K562 (cell line): ENCODE data around the gene BTBD18. TPM values are rescaled to one million over a fixed set of nuclear protein-coding genes. Genes with fewer than 3 reads are reported as not detected.

Experiments
- BDP1 ChIP-seq: IDR thresholded peaks from 3 replicates; pipeline ENCODE4 v1.6.1; 2011; ENCODE audit not compliant: insufficient read length, insufficient read depth
- CCNT2 ChIP-seq: IDR thresholded peaks from 2 replicates; pipeline ENCODE4 v1.6.1; 2011; ENCODE audit warnings: borderline replicate concordance, low read depth, mild to moderate bottlenecking, moderate library complexity, mixed read lengths, low read length; ENCODE audit not compliant: insufficient read length; ENCODE audit errors: extremely low read depth
- EHMT2 ChIP-seq: fragments of 450-650 bp; IDR thresholded peaks from 2 replicates; pipeline ENCODE4 v1.6.1; 2018; ENCODE audit warnings: antibody characterized with exemption
- ETV5 ChIP-seq: sonication (generic); formaldehyde crosslinking; IDR thresholded peaks from 2 replicates; pipeline ENCODE4 v1.4.0; 2020; ENCODE audit warnings: low read depth, mild to moderate bottlenecking, missing genetic modification reagents
- HEY1 ChIP-seq: fragments of 250-450 bp; sonication (Bioruptor Pico); IDR thresholded peaks from 2 replicates; pipeline ENCODE4 v1.5.0; 2020; ENCODE audit warnings: mild to moderate bottlenecking, moderate library complexity, borderline replicate concordance
- NCOR1 ChIP-seq: fragments of 450-650 bp; IDR thresholded peaks from 2 replicates; pipeline ENCODE4 v1.6.1; 2016; ENCODE audit warnings: mild to moderate bottlenecking, moderate library complexity
- NFIC ChIP-seq: fragments of 450-650 bp; IDR thresholded peaks from 2 replicates; pipeline ENCODE4 v1.6.1; 2017; ENCODE audit warnings: mild to moderate bottlenecking, inconsistent platforms
- NR2C1 ChIP-seq, 2 experiments: fragments of 450-650 bp; IDR thresholded peaks; 2 replicates each; pipeline ENCODE4 v1.6.1; 2017; ENCODE audit warnings: mild to moderate bottlenecking in 2 of 2, antibody characterized with exemption in 1 of 2, inconsistent platforms in 1 of 2, missing compliant biosample characterization in 1 of 2, missing genetic modification characterization in 1 of 2
- NR2C2 ChIP-seq, 2 experiments: fragments of 200-800 bp in 1 of 2; sonication (Bioruptor generic) in 1 of 2; sonication (generic) in 1 of 2; formaldehyde crosslinking in 1 of 2; IDR thresholded peaks; 2 replicates each; pipeline versions ENCODE4 v1.6.1 to v1.8.0; 2016 to 2022; ENCODE audit warnings: mild to moderate bottlenecking in 1 of 2, missing compliant biosample characterization in 1 of 2, missing genetic modification characterization in 1 of 2, missing genetic modification reagents in 1 of 2
- NR3C1 ChIP-seq: sonication (generic); formaldehyde crosslinking; IDR thresholded peaks from 2 replicates; pipeline ENCODE4 v1.8.1; 2022; ENCODE audit warnings: missing genetic modification reagents
- NRF1 ChIP-seq, 2 experiments: fragments of 450-650 bp; IDR thresholded peaks in 1 of 2; conservative IDR thresholded peaks in 1 of 2; 2 replicates each; pipeline ENCODE4 v1.6.1; 2014; ENCODE audit warnings: mild to moderate bottlenecking in 2 of 2
- TBL1XR1 ChIP-seq, 2 experiments: IDR thresholded peaks; 2 replicates each; pipeline ENCODE4 v1.6.1; 2012; ENCODE audit warnings: improper control_type of control experiment in 2 of 2, low read length in 2 of 2, mild to moderate bottlenecking in 1 of 2
- TOE1 ChIP-seq, 2 experiments: fragments of 450-650 bp in 1 of 2; sonication (generic) in 1 of 2; formaldehyde crosslinking in 1 of 2; IDR thresholded peaks; 2 replicates each; pipeline versions ENCODE4 v1.7.1 to v1.8.0; 2016 to 2022; ENCODE audit warnings: borderline replicate concordance in 2 of 2, mild to moderate bottlenecking in 2 of 2, antibody characterized with exemption in 1 of 2, inconsistent platforms in 1 of 2, low read depth in 1 of 2, missing genetic modification reagents in 1 of 2, moderate library complexity in 1 of 2
- TSC22D4 ChIP-seq: fragments of 450-650 bp; IDR thresholded peaks from 2 replicates; pipeline ENCODE4 v1.6.1; 2016; ENCODE audit warnings: missing genetic modification characterization, missing biosample characterization, control low read depth
- ZEB2 ChIP-seq: fragments of 450-650 bp; IDR thresholded peaks from 2 replicates; pipeline ENCODE4 v1.6.1; 2016
- ZFP36 ChIP-seq: fragments of 150-350 bp; IDR thresholded peaks from 2 replicates; pipeline ENCODE4 v1.6.1; 2018; ENCODE audit warnings: low read length, low read depth; ENCODE audit not compliant: partially characterized antibody
- ZFPM2 ChIP-seq: fragments of 250-450 bp; sonication (Bioruptor Pico); IDR thresholded peaks from 2 replicates; pipeline ENCODE4 v1.5.1; 2022; ENCODE audit warnings: mild to moderate bottlenecking
- ZNF41 ChIP-seq: fragments of 250-450 bp; sonication (Bioruptor Pico); conservative IDR thresholded peaks from 2 replicates; pipeline ENCODE4 v1.4.0; 2020; ENCODE audit warnings: mild to moderate bottlenecking
- polyA plus RNA-seq, 8 experiments: library from polyadenylated mRNA; depleted of rRNA in 4 of 8; stranded (reverse) in 5 of 8; unstranded in 3 of 8; fragments of >200 nt; fragmentation: Nextera tagmentation in 2 of 8; fragmentation: Illumina TruSeq in 1 of 8; extraction: Ambion mirVana in 2 of 8; extraction: Trizol in 1 of 8; gene quantifications; 2 replicates each; pipeline versions ENCODE4 v1.2.1 to v1.2.3, GENCODE V29; 2011 to 2014; ENCODE audit warnings: inconsistent platforms in 1 of 8, missing spikeins in 1 of 8
- total RNA-seq, 7 experiments: library from RNA; depleted of rRNA in 6 of 7; stranded (reverse); fragments of >200 nt in 6 of 7; fragmentation: Illumina TruSeq in 2 of 7; extraction: Trizol in 2 of 7; gene quantifications; 2 replicates each; pipeline versions ENCODE4 v1.2.1 to v1.2.3, GENCODE V29; 2011 to 2021; ENCODE audit warnings: low replicate concordance in 1 of 7
- TF ChIP-seq, protein P1 (sequence below): fragments of 450-650 bp; formaldehyde crosslinking; conservative IDR thresholded peaks from 2 replicates; pipeline ENCODE4 v1.4.0; 2022; ENCODE audit warnings: mild to moderate bottlenecking, missing genetic modification characterization
- TF ChIP-seq, protein P2 (sequence below): conservative IDR thresholded peaks from 2 replicates; pipeline ENCODE4 v1.6.1; 2011; ENCODE audit warnings: low read depth, mild to moderate bottlenecking, low read length; ENCODE audit not compliant: control insufficient read depth
- TF ChIP-seq, protein P3 (sequence below): IDR thresholded peaks from 2 replicates; pipeline ENCODE4 v1.6.1; 2011; ENCODE audit warnings: borderline replicate concordance, low read depth, mild to moderate bottlenecking, moderate library complexity, low read length; ENCODE audit not compliant: insufficient read depth, poor library complexity, severe bottlenecking

BTBD18 gene
- total and polyA plus RNA-seq, 9 of the 15 experiments (the other 6 are each of a cell fraction or from before 2014, with no cell fraction given) = 0.06 TPM; not detected in 8

DNA sequence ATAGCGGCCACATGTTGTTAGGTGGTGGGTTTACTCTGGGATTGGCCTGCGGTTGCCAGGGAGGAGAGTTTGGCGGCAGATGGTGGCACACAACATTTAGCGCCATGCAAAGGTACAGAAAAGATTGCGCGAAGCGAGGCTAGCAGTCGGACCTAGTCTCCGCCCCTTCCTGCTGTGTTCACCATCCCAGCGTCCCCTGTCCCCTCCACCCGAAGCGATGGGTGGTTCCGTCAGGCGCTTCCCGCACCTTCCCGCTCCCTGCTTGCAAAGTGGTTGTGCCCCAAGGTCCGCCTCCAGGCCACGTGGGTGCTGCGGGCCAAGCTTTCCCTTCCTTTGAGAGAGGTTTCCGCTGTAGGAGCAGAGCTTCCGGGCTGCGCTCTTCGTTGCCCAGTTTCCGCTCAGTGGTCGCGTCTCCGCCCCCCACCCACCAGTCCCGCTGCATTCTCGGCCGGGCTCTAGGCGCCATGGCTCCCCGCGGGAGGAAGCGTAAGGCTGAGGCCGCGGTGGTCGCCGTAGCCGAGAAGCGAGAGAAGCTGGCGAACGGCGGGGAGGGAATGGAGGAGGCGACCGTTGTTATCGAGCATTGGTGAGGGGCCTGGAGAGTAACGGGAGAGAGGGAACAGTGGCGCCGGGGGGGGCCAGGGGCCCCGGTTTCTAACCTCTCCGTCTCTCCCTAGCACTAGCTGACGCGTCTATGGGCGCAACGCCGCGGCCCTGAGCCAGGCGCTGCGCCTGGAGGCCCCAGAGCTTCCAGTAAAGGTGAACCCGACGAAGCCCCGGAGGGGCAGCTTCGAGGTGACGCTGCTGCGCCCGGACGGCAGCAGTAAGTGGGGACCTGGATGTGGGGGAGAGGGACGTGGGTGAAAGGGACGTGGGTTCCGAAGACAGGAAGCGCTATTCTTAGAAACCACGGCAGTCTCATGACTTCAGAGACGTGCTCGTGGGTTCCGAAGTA lies 10.2 kb downstream of the BTBD18 start, which contains the start of gene SELENOH (continued):
- peak; percentile 64 to 72; a peak in 2 of 4 replicates for TF ChIP-seq TBL1XR1 (IDR thresholded peaks at IDR 0.05; ENCODE audit: low read length in 2 of 2)
- no peak for TF ChIP-seq BDP1
- TF ChIP-seq NRF1 (conservative IDR thresholded peaks at IDR 0.05 in 1 of 2, IDR thresholded peaks at IDR 0.05 in 1 of 2) = peak in 1 of 2 experiments; percentile 53; a peak in 2 of 4 replicates
- TF ChIP-seq, protein P1, sequence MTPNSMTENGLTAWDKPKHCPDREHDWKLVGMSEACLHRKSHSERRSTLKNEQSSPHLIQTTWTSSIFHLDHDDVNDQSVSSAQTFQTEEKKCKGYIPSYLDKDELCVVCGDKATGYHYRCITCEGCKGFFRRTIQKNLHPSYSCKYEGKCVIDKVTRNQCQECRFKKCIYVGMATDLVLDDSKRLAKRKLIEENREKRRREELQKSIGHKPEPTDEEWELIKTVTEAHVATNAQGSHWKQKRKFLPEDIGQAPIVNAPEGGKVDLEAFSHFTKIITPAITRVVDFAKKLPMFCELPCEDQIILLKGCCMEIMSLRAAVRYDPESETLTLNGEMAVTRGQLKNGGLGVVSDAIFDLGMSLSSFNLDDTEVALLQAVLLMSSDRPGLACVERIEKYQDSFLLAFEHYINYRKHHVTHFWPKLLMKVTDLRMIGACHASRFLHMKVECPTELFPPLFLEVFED (CRISPR knock-in tag) = 0 out of 2 replicates have a peak, but pooled peaks have one; percentile 3
- no peak for TF ChIP-seq EHMT2
- TF ChIP-seq TSC22D4 (tag) = no peak
- no peak for TF ChIP-seq NR3C1 (CRISPR knock-in tag)
- peak; percentile 92 for TF ChIP-seq TOE1 (IDR thresholded peaks at IDR 0.05; ENCODE audit: borderline replicate concordance)
- TF ChIP-seq TOE1 (CRISPR knock-in tag; IDR thresholded peaks at IDR 0.05; ENCODE audit: borderline replicate concordance, low read depth) = 0 out of 2 replicates have a peak, but pooled peaks have one; percentile 85
- TF ChIP-seq CCNT2 = peak; percentile 84
- TF ChIP-seq, protein P2, sequence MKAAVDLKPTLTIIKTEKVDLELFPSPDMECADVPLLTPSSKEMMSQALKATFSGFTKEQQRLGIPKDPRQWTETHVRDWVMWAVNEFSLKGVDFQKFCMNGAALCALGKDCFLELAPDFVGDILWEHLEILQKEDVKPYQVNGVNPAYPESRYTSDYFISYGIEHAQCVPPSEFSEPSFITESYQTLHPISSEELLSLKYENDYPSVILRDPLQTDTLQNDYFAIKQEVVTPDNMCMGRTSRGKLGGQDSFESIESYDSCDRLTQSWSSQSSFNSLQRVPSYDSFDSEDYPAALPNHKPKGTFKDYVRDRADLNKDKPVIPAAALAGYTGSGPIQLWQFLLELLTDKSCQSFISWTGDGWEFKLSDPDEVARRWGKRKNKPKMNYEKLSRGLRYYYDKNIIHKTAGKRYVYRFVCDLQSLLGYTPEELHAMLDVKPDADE = peak; percentile 96
- no peak; the same call in 1 of the 2 replicates for TF ChIP-seq HEY1 (CRISPR knock-in tag)
- peak; percentile 74 for TF ChIP-seq NFIC
- TF ChIP-seq NR2C1 (IDR thresholded peaks at IDR 0.05) = peak; percentile 76
- TF ChIP-seq NR2C1 (tag; IDR thresholded peaks at IDR 0.05) = peak; percentile 87
- TF ChIP-seq ZFPM2 (CRISPR knock-in tag) = 0 out of 2 replicates have a peak, but pooled peaks have one; percentile 72
- peak; percentile 99 for TF ChIP-seq ZEB2
- TF ChIP-seq, protein P3, sequence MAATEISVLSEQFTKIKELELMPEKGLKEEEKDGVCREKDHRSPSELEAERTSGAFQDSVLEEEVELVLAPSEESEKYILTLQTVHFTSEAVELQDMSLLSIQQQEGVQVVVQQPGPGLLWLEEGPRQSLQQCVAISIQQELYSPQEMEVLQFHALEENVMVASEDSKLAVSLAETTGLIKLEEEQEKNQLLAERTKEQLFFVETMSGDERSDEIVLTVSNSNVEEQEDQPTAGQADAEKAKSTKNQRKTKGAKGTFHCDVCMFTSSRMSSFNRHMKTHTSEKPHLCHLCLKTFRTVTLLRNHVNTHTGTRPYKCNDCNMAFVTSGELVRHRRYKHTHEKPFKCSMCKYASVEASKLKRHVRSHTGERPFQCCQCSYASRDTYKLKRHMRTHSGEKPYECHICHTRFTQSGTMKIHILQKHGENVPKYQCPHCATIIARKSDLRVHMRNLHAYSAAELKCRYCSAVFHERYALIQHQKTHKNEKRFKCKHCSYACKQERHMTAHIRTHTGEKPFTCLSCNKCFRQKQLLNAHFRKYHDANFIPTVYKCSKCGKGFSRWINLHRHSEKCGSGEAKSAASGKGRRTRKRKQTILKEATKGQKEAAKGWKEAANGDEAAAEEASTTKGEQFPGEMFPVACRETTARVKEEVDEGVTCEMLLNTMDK = no peak
- TF ChIP-seq NR2C2 (CRISPR knock-in tag; IDR thresholded peaks at IDR 0.05) = peak; percentile 89
- TF ChIP-seq NR2C2 (tag; IDR thresholded peaks at IDR 0.05) = peak; percentile 80
- peak; percentile 97 for TF ChIP-seq ETV5 (CRISPR knock-in tag)
- no peak for TF ChIP-seq ZNF41 (CRISPR knock-in tag)
- TF ChIP-seq NCOR1 = peak; percentile 65; the same call in 1 of the 2 replicates
- TF ChIP-seq ZFP36 = no peak
